Choroid plexus epithelial cell (primary cell): Measurements from ENCODE around the gene MIF.
"Not testable (repeated sequence)": the region's sequence is repeated elsewhere in the genome, so short reads cannot be mapped to it uniquely, and the experiment has no call there.

ENCODE experiments used
- DNase-seq: peaks from one replicate; pipeline ENCODE4 v3.0.0-alpha.2; 2010; ENCODE audit warnings: low read depth
- H3K4me3 ChIP-seq: 2 replicates; pipeline ENCODE4 v1.5.1; 2011; ENCODE audit warnings: low read depth, mild to moderate bottlenecking, control low read depth, low read length, moderate library complexity
- CTCF ChIP-seq: conservative IDR thresholded peaks from 2 replicates; pipeline ENCODE4 v1.5.1; 2011; ENCODE audit warnings: low read depth, mild to moderate bottlenecking, control low read depth, inconsistent platforms, low read length, moderate library complexity

The MIF gene

GRCh38 chr22:23938328-23939016 is 44.3 kb downstream of the MIF start:
- no peak for TF ChIP-seq CTCF
- H3K4me3 ChIP-seq: no peak overlapping the region
- DNase-seq: no peak

GRCh38 chr22:23939017-23939357 is 44.8 kb downstream of the MIF start:
- DNase-seq: no peak
- H3K4me3 ChIP-seq: no peak overlapping the region
- no peak for TF ChIP-seq CTCF

GRCh38 chr22:23940166-23940565 is 46.0 kb downstream of the MIF start:
- not testable (repeated sequence) for H3K4me3 ChIP-seq, DNase-seq
